ENCODE results near the gene ELAVL1.

Gene ELAVL1

GRCh38 chr19:7985481-7985911 lies 19.9 kb downstream of the ELAVL1 start:
- no peak for DNase-seq (ENCODE audit: low spot score)

- DNase-seq (ENCODE audit: low spot score), result no peak
Observed at GRCh38 chr19:7983995-7984837, 21.2 kb downstream of the ELAVL1 start.

- no peak for DNase-seq (ENCODE audit: low spot score)
Observed at GRCh38 chr19:7983286-7983950, 22.0 kb downstream of the ELAVL1 start.

- DNase-seq (ENCODE audit: low spot score), result no peak
Observed at GRCh38 chr19:7982651-7983099, 22.8 kb downstream of the ELAVL1 start.

GRCh38 chr19:7982103-7982502 lies 23.3 kb downstream of the ELAVL1 start:
- no peak for DNase-seq (ENCODE audit: low spot score)

GRCh38 chr19:7981661-7982060 lies 23.8 kb downstream of the ELAVL1 start:
- no peak for DNase-seq (ENCODE audit: low spot score)

- DNase-seq (ENCODE audit: low spot score), result no peak
Observed at GRCh38 chr19:7981199-7981598, 24.2 kb downstream of the ELAVL1 start.

DNA sequence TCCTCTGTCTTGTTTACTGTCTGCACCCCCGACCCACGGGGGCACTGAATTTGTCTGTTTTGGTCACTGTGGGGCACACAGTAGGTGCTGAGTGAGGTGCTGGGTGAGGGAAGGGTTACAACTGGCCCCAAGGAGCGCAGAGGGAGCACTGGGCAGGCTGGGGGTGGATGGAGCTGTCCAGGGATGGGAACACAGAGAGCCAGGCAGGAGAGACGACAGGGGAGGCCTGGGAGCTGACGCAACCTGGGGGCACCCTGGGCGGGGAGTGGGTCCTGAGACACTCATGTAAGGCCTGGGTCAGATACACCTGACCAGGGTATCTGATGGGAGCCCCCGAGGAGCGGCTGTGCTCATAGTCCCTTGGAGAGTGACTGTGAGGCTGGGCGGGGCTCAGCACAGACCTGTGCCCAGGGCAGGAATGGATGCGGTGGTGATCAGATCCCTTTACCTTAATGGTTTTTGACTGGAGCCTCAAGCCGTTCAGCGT lies 24.8 kb downstream of the ELAVL1 start:
- no peak for DNase-seq (ENCODE audit: low spot score)

GRCh38 chr19:7980168-7980567 lies 25.3 kb downstream of the ELAVL1 start:
- no peak for DNase-seq (ENCODE audit: low spot score)

- no peak for DNase-seq (ENCODE audit: low spot score)
Observed at GRCh38 chr19:7979559-7979958, 25.9 kb downstream of the ELAVL1 start.

- no peak for DNase-seq (ENCODE audit: low spot score)
Observed at GRCh38 chr19:7979011-7979410, 26.4 kb downstream of the ELAVL1 start.

DNA sequence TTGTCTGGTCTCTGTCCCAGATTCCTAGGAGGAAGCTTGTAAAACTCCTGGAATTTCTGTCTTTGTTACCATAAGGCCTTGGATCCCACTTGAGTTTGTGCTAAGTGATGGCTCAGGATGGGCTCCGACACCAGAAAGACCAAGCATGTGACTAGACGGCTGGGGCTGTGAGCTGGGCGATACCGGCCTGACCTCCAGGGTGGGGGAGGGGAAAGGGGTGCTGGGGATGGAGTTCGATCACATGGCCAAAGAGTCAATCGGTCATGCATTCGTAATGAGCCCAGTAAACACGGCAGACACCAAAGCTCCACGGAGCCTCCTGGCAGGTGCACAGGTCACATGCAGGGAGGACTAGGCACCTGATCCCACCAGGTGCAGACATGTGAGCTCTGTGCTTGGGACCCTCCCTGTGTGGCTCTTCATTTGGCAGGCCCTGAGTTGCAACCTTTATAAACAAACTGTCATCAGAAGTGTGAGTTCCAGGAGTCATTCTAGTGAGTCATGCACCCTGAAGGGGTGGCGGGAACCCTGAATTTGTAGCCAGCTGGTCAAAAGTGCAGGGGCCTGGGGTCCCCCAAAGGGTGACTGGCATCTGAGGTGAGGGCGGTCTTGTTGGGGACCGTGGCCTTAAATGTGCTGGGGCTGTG lies 27.1 kb downstream of the ELAVL1 start:
- no peak for DNase-seq (ENCODE audit: low spot score)

- DNase-seq (ENCODE audit: low spot score), result no peak
Observed at GRCh38 chr19:7977723-7978040, 27.8 kb downstream of the ELAVL1 start.

DNA sequence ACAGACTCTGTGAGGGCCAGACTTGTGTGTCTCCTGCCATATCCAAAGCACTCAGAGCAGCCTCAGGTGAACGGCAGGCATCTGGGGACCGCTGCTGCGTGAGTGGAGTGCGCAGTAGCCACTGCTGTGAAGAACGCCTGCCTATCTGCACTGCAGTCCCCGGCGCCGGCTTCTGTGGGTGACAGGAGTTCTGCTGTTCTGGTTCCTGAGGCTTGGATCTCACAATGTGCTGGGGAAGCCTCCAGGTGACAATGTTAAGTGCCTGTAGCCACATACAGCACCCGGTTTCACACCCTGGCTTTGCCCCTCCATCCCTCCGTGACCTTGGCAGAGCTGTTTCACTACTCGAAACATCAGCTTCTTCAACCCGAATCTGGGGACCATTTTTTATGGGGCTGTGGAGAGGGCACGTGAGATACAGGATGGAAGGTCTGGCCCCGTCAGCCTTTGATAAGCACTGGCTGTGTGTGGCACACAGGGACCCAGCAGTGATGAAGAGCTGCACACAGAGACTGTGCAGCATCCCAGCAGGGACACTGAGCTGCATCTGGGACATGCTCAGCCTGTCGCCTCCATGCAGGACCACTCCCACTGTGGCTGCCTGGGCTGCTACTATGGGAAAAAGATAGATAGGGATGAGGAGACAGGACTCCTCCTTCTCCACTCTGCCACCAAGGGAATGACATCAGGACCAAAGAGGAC lies 28.3 kb downstream of the ELAVL1 start:
- DNase-seq (ENCODE audit: low spot score), result no peak

DNA sequence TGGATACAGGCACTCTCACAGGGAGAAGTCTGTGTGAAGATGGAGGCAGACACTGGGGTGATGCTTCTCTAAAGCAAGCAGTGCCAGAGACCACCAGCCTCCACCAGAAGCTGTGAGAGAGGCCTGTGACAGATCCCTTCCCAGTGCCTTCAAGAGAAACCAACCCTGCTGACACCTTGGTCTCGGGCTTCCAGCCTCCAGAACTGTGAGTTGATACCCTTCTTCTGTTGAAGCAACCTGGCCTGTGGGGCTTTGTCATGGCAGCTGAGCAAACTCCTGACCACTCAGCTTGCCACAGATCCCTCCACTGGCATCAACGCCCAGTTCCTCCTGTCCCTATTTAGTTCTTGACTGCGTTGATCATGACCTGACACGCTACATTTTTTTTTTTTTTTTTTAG lies 29.0 kb downstream of the ELAVL1 start:
- DNase-seq (ENCODE audit: low spot score), result no peak

DNA sequence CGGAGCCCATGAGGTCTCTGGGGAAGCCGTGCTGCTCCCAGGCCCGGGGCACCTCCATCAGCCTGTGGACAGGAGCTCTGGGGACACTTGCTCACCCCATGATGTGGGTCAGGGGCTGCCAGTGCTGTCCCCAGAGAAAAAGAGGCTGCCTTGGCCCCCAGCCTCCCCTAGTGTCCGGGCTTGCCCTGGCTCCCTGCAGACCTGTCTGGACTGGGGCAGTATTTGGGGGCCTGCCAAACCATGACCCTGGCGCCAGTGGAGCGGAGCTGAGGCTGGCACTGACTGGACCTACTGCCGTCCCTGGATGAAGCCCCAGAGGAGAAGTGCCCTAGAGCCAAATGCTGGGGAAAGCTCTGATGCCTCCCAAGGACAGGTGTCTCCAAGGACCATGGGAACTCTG lies 30.4 kb downstream of the ELAVL1 start:
- peak; percentile 74 for DNase-seq (ENCODE audit: low spot score)

DNA sequence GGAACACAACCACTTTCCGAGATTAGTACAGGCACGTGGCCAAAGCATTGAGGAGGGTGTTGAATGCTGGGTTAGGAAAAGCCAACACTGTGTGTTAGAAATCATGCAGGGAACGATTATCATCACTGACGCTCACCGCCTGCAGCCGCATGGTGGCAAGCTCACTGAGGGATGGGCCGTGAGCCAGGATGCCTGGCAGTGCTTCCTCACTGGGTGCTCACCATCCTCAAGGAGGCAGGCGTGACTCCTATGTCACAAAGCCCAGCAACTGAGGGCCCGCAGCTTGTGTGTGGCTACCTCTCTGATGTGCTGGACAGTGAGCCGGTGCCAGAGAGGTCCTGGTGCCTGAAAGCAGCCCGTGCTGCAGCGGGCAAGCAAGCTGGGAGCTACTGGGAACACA lies 31.6 kb downstream of the ELAVL1 start:
- DNase-seq (ENCODE audit: low spot score), result peak; percentile 68

DNA sequence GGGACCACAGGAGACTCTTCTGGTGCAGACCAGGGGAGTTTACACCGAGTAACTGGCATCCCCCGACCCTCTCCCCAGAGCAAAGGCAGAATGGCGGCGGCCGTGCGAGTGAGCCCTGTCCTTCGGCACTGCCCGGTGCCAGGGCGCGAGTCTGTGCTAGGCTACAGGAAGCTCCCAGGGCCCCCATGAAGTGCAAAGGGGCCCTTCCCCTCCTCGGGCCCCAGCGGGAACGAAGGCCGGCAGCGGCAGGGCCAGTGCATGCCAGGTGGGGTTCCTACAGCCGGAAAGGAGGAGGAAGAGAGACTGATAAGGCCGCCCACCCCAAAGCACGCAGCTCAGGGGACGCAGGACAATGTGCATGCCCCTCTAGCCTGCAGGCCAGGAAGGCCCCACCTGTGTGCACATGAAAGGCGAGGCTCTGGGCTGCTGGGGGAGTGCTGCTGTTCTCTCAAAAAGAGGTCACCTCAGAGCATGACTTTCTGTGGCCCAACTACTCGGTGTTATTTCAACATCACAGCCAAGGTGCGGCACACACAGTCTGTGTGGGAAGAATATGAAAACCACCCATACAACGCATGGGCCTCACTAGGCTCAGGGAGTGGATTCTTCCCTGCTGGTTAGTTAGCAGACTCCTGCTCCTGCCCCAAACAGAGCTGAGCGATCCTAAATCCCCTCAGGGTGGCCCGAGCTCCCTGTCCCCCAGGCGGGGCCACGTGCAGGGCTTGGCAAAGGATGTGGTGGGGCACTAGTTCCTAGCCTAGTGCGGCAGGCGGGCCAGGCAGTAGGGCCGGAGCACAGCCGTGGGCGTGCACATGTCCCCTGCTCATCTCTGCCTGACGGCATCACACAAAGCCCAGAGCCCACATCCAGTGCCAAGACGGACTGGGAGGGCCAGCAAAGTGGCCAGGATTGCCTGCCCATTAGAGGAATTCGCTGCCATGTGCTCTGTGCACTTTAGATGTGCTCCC lies 33.6 kb downstream of the ELAVL1 start:
- DNase-seq (ENCODE audit: low spot score), result no peak

DNA sequence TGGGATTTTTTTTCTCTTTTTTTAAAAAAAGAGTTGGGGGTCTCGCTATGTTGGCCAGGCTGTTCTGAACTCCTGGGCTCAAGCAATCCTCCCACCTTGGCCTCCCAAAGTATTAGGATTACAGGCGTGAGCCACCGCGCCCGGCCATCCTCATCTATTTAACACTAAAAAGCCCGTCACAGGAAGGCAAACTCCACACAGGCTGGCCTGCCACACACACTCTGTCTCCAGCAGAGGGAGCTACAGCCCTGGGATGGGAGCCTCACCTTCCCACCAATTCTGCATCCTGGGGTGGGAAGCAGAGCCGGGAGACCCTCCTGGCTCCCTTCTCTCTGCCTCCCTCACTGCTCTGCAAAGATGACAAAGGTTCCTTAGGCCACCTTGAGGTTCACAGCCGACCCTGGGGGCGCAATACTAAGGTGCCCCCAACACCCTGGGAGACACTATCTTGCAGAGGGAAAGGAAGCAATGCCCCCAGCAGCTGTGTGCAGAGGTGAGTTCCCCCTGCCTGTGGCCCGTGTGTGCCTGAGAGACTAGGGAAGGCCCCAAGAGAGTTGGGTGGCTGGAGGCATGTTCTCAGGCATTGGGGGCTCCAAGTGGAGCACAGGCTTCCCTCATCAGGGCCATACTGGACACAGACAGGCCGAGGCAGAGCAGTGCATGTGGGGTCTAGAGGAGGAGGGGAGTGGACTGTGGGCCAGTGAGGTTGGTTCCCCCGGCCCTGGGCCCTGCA lies 34.6 kb downstream of the ELAVL1 start:
- no peak for DNase-seq (ENCODE audit: low spot score)

GRCh38 chr19:7969555-7969939 lies 35.9 kb downstream of the ELAVL1 start:
- DNase-seq (ENCODE audit: low spot score), result no peak

Data from globus pallidus (tissue), 1 donor.